GM18519 (cell line): ENCODE measurements around the gene PLCH2.
"Not testable (repeated sequence)": the region's sequence is repeated elsewhere in the genome, so short reads cannot be mapped to it uniquely, and the experiment has no call there.

Experiments
- ATAC-seq: cut with Tn5 transposase; IDR thresholded peaks from one replicate; pipeline ENCODE4 v1.9.1; 2021; ENCODE audit warnings: mild to moderate bottlenecking, moderate library complexity; ENCODE audit not compliant: unreplicated experiment, low FRiP score

PLCH2 gene

DNA sequence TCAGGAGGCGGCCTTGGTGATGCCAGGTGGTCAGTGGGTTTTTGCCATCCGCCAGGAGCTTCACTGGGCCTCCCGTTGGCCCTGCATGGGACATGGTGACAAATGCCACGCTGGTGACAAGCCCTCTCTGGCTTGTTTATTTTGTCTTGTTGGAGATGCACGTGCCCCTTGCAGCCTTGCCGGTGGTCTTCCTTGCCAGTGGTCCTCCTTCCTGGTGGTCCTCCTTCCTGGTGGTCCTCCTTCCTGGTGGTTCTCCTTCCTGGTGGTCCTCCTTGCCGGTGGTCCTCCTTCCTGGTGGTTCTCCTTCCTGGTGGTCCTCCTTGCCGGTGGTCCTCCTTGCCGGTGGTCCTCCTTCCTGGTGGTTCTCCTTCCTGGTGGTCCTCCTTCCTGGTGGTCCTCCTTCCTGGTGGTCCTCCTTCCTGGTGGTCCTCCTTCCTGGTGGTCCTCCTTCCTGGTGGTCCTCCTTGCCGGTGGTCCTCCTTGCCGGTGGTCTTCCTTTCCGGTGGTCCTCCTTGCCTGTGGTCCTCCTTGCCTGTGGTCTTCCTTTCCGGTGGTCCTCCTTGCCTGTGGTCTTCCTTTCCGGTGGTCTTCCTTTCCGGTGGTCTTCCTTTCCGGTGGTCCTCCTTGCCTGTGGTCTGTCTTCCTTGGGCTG is 16.9 kb upstream of the PLCH2 start:
- not testable (repeated sequence) for ATAC-seq

DNA sequence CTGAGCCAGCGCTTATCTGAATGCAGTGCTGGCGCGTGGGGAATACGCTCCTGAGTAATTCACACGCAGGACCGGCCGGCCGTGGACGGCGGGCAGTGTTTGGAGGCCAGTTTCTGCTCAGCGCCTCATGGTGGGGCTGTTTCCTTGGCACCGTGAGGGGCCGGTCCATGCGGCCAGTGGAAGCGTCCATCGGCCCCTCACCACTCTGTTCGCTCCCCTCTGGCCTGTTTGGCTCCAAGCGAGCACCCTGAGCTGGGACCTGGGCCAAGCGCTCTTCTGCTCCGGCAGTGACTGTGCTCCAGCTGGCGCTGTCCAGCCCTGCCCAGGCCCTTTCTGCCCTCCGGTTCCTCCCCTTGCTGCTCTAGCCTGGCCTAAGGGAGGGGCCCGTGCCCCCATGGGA is 16.3 kb upstream of the PLCH2 start:
- ATAC-seq: no peak

- no peak for ATAC-seq
Observed at GRCh38 chr1:2460203-2460602, 15.9 kb upstream of the PLCH2 start.

GRCh38 chr1:2460996-2461751 is 14.9 kb upstream of the PLCH2 start:
- no peak for ATAC-seq

DNA sequence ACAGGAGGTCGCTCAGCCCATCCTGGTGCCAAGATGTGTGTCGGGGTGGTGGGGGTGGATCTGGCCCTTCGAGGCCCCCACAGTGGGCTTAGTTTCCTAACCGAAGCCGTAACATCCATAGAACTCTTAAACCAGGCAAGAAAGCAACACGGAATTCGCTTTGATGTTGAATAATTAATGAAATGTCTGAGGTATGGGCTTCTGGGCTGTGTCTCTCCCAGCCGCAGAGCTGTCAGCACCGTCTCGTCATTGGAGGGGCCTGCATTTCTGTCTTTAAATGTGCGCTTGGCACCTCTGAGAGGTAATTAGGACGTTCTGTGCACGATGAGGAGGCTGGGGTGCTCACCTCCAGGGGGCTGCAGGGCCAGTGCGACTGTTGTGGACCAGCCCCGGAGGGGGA is 13.3 kb upstream of the PLCH2 start:
- no peak for ATAC-seq

- ATAC-seq: no peak
Observed at GRCh38 chr1:2463396-2463795, 12.7 kb upstream of the PLCH2 start.

GRCh38 chr1:2465371-2466269 is 10.5 kb upstream of the PLCH2 start:
- no peak for ATAC-seq

DNA sequence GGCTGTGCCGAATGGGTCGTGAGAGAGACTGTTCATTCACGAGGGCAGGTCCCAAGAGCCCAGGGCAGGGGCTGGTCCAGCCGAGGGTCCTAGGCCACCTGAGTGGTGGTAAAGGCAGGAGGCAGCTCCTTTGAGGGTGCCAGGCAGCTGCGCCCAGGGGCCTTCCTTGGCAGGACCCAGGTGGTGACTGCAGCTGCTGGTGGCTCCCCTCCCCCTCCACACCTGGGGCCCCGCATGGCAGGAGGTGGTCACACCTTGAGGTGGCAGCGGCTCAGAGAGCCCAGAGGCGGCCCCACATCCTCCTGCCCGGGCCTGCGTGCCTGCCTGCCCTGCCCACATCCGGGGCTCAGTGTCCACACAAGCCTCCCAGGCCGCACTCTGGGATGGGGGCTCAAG is 9.8 kb upstream of the PLCH2 start:
- ATAC-seq: no peak

DNA sequence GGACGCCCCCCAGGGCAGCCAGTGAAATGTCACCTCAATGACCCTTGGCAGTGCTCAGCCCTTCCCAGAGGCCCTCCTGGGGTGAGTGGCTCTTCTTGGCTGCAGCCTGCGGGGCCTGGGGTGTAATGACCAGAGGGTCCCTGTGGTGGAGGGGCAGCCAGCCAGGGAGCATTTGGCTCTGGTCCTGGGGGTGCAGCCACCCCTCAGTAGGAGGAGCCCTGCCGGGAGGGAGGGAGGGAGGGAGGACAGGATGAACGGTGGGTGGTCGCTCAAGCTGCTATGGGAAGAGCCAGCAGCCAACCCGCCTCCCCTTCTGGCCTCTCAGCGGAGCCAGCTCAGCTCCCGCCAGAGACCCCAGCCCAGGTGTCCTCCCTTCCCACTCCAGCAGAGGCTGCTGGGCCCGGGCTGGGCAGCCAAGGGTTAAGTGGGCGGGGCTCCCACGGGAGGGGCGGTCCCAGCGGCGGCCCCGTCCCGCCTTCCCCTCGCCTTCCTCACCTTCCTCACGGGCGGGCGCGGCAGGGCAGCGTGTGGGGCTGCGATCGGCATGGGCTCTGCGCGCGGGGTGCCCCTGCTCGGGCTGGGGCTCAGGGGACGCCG is 9.0 kb upstream of the PLCH2 start:
- ATAC-seq: no peak

DNA sequence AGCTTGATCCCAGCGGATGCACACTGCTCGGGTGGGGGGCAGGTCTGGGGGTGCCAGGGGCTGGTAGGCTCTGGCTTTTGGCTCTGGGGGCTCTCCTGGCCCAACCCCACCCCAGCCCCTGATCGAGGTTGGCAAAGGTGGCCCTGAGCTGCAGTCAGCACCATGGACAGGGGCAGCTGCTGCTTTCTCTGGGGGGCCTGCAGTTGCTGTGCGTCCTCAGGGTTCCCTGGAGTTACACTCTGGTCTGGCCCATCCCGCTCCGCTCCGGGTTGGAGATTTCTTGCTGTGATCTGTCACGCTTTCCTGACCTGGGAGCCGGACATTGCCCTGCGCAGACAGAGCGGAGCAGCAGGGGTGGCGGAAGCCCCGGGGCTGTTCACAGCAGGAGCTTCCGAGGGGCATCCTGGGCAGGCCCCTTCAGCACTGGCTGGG is 8.0 kb upstream of the PLCH2 start:
- no peak for ATAC-seq

DNA sequence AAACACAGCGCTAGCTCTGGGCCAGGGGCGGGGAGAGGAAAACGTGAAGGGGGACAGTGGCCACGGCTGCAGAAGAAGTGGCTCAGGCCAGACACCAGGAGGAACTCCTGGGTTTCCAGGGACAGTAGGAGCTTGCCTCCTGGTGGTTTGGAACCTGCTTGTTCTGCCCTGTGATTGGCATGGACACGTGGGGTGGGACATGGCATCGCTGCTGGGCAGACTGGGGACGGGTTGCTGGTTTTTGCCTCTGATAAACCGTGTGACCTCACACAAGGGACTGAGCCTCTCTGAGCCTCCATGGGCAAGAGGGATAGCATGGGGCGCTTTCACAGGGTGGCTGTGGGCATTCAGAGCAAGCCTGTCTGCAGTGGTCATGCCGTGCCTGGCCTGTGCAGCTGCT is 7.5 kb upstream of the PLCH2 start:
- no peak for ATAC-seq

DNA sequence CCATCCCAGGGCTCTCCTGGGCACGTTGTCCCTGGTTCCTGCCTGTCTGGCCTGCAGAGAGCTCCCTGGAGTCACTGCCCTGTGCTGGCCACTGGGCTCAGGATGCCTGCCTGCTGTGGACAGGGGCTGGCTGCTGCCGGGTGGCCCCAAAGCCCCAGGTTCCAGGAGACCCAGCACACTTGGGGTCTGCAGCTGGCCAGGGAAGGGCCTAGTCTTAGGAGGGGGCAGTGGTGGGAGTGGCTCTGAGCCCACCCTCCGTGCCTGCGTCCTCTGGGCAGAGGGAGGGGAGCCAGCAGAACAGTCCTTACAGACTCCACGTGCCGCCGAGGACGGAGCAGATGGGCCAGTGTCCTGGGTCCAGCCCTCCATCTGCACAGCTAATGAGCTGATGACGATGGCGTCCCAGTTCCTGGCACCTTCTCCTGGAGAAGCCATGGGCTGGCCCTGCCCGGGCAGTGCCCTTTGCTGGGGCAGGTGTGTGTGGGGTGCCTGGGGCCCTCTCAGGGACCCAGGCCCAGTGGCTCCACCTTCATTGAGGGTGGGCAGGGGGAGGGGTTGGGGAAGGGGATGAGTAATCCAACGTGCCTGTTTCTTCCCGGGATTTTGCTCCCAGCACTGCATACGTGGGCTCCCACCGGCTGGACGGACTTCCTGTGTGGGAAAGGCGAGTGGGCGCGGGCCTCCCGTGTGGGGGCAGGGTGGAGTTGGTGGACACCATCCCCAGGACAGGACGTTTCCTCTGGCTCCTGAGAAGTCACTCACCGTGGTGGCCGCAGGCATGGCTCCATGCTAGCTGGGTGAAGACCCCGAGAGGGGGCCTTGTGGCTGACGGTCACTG is 6.8 kb upstream of the PLCH2 start:
- no peak for ATAC-seq

DNA sequence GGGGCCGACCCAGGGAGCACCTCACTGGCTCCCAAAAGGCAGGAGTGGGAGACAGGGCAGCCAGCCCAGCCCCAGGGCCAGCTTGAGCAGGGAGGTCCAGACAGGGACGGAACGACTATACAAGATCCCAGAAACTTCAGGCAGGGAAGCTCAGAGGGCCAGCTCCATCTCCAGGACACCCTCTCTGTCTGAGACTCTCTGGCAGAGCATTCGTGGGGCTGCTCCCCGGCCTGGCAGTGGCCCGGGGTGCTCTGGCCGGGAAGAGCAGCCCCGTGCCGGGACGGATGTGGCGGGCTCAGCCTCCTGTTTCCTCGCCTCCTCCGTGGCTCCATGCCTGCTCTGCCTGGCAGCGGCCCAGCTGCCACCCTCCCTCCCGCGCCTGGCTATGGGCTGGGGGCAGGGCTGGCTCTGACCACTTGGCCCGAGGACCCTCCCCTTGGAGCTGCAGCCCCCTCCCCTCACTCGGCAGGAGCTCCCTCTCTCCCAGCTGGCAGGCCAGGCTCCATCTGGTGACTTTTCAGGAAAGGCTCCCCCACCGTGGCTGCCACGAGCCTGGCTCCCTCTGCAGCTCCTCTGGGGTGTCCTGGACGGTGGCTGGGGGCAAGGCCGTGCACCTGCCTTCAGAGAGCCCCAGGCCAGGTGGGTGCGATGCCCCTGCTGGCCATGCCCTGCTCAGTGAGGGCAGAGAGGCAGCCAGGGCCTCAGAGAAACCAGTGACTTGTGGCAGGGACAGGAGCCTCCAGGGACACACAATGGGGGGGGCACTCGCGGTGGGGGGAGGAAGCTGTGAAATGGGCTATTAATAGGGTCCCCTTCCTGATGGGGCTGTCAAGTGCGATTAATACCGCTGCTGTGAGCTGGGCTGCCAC is 5.6 kb upstream of the PLCH2 start:
- ATAC-seq: no peak

- no peak for ATAC-seq
Observed at GRCh38 chr1:2471159-2471471, 5.0 kb upstream of the PLCH2 start.

GRCh38 chr1:2471587-2472001 is 4.5 kb upstream of the PLCH2 start:
- ATAC-seq: no peak

GRCh38 chr1:2472109-2472508 is 4.0 kb upstream of the PLCH2 start:
- no peak for ATAC-seq

GRCh38 chr1:2472561-2473177 is 3.4 kb upstream of the PLCH2 start:
- ATAC-seq: no peak

GRCh38 chr1:2473198-2473597 is 2.9 kb upstream of the PLCH2 start:
- no peak for ATAC-seq
